IPS-NIHi7 (cell line): ENCODE results near the gene IGLL5.

Source experiments
- DNase-seq: peaks from one replicate; pipeline ENCODE4 v3.0.0; 2012; ENCODE audit warnings: mixed read lengths; ENCODE audit errors: extremely low spot score

Gene IGLL5

GRCh38 chr22:22938672-22939587 lies 51.3 kb downstream of the IGLL5 start:
- no peak for DNase-seq

- DNase-seq: no peak
Measured at GRCh38 chr22:22939588-22940368, 52.2 kb downstream of the IGLL5 start.

- no peak for DNase-seq
Measured at GRCh38 chr22:22940961-22941605, 53.5 kb downstream of the IGLL5 start.

- DNase-seq: no peak
Measured at GRCh38 chr22:22941831-22942510, 54.4 kb downstream of the IGLL5 start.

DNA sequence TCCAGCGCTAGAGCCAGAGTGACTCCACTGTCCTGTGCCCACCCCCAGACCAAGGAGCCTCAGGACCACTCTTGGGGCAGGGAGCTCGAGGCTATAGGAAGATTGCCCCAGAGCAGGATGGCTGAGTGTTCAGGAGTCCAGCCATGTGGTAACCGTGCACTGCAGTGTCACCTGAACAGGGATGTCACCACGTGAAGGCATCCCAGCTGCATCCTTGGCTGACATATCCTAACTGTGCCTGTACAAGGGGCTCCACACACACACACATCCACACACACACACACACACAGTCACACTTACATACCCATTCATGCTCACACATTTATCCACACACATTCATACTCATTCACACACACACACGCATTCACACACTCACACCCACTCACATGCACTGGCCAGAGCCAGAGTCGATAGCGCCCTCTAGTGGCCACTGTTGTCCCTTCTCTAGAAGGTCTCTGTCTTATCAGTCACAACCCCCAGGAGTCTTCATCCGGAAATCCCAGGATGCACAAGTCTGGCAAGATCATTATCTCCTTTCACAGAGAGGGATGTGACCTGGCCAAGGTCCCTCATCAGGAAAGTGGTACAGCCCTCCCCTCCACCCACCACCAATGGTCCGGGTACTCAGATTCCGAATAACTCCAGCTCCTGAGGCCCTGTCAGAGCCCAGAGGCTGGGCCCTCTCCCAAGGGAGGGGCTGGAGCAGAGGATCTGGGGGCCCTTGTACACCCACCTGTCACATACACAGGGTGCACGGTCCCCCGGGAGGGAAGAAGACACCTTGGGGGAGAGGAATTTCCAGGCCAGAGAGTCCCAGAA lies 55.1 kb downstream of the IGLL5 start:
- peak; percentile 87 for DNase-seq

- no peak for DNase-seq
Measured at GRCh38 chr22:22943521-22944267, 56.1 kb downstream of the IGLL5 start.

DNA sequence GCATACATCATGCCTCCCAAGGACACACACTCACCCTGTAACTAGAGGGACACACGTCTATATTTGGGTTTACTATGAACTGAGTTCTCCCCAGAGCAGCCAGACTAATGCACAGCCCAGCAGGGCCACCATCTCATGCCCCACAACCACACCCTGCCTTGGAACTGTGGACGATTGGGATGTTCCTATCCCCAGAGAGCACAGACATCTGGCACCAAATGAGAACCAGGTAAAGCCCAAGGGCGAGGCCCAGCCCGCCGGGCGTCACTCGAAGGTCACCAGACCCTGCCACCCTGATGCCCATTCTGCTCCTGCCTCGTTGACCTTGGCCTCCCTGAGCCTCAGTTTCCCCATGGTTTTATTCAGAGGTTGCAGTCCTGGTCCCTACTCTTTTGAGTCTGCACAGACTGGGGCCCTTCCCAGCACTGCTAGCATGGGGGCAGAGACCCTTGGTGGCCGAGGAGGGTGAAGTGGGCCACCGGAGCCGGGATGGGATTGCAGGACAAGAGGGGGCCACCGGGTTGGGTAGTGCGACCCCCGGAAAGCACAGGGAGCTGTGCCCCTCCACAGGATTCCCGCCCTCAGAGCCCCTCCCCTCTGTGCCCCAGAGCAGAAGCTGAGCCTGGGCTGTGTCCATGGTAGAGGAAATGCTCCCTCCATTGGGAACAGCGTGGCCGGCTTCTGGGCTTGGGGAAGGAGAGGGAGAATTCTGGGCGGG lies 56.8 kb downstream of the IGLL5 start:
- no peak for DNase-seq

DNA sequence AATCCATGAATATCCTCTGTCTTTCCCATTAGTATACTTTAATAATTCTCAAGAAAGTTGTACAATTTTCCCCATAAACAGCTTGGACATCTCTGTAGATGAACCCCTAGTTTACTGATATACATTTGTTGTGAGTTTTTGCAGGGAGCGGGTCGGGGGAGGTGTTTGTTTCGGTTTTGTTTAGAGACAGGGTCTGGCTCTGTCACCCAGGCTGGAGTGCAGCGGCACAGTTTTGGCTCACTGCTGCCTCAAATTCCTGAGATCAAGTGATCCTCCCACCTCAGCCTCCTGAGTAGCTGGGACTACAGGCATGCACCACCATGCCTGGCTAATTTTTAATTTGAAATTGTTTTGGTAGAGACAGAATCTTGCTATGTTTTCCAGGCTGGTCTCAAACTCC lies 57.6 kb downstream of the IGLL5 start:
- no peak for DNase-seq
